H1 (cell line): ENCODE data around the gene NOX5. TPM values are rescaled to one million over a fixed set of nuclear protein-coding genes. Genes with fewer than 3 reads are reported as not detected.

Experiments used
- CTCF ChIA-PET: fragments of 300-600 bp; sonication (Branson Sonifier 250); formaldehyde crosslinking; loops from one replicate; lab custom pipeline; 2021; ENCODE audit not compliant: partially characterized antibody; lab: Charles Lee
- POLR2A ChIA-PET: fragments of 300-600 bp; sonication (Branson Sonifier 250); formaldehyde crosslinking; loops from one replicate; lab custom pipeline; 2021; ENCODE audit warnings: inconsistent platforms; ENCODE audit not compliant: partially characterized antibody; lab: Charles Lee
- DNase-seq, 2 experiments: peaks; one replicate each; pipeline versions ENCODE4 v3.0.0 to v3.0.0-alpha.2; 2010 to 2022; ENCODE audit warnings: low spot score in 2 of 2, low read depth in 1 of 2, mixed read lengths in 1 of 2
- FAIRE-seq: peaks from 2 replicates; lab custom pipeline; 2011; peaks lifted over from hg19 to GRCh38; lab: Jason Lieb, UNC
- H2AFZ ChIP-seq: 2 replicates; pipeline ENCODE4 v1.8.1; 2012; ENCODE audit warnings: low read length, inconsistent platforms
- H2AK5ac ChIP-seq: 2 replicates; pipeline ENCODE4 v1.6.1; 2013; ENCODE audit warnings: low read depth, low read length
- H2BK120ac ChIP-seq: replicated peaks from 2 replicates; pipeline ENCODE3; 2013; ENCODE audit warnings: low read depth, low read length, inconsistent platforms
- H2BK12ac ChIP-seq: 2 replicates; pipeline ENCODE4 v1.6.1; 2013; ENCODE audit warnings: low read depth, low read length
- H2BK15ac ChIP-seq: 2 replicates; pipeline ENCODE4 v1.6.1; 2013; ENCODE audit warnings: low read length
- H2BK20ac ChIP-seq: 2 replicates; pipeline ENCODE4 v1.6.1; 2013; ENCODE audit warnings: low read length
- H2BK5ac ChIP-seq: 2 replicates; pipeline ENCODE4 v1.6.1; 2013; ENCODE audit warnings: low read depth, low read length
- H3K14ac ChIP-seq: 2 replicates; pipeline ENCODE4 v1.6.1; 2013; ENCODE audit warnings: inconsistent platforms; ENCODE audit not compliant: insufficient read length
- H3K18ac ChIP-seq: 2 replicates; pipeline ENCODE4 v1.6.1; 2013; ENCODE audit warnings: low read length; ENCODE audit errors: extremely low read depth
- H3K23ac ChIP-seq: 2 replicates; pipeline ENCODE4 v1.6.1; 2013; ENCODE audit warnings: inconsistent platforms; ENCODE audit not compliant: insufficient read length
- H3K23me2 ChIP-seq: 2 replicates; pipeline ENCODE4 v1.6.1; 2013; ENCODE audit warnings: low read depth, low read length
- H3K27ac ChIP-seq: 2 replicates; pipeline ENCODE4 v1.6.1; 2011; ENCODE audit warnings: low read depth, low read length, inconsistent platforms
- H3K27me3 ChIP-seq, 4 experiments: replicated peaks in 1 of 4; 1 replicate in 1 of 4; 2 replicates in 3 of 4; pipeline versions ENCODE4 v1.6.1 to v1.8.1; 2011 to 2013; ENCODE audit warnings: low read length in 3 of 4, mild to moderate bottlenecking in 3 of 4, inconsistent platforms in 2 of 4, mixed read lengths in 2 of 4, moderate library complexity in 1 of 4; ENCODE audit not compliant: control insufficient read depth in 3 of 4, insufficient read depth in 3 of 4; ENCODE audit errors: extremely low read depth in 1 of 4
- H3K36me3 ChIP-seq, 4 experiments: 2 replicates each; pipeline versions ENCODE4 v1.6.1 to v1.8.1; 2011 to 2013; ENCODE audit warnings: mild to moderate bottlenecking in 4 of 4, low read length in 3 of 4, moderate library complexity in 2 of 4, control low read depth in 1 of 4, inconsistent platforms in 1 of 4; ENCODE audit not compliant: insufficient read depth in 4 of 4, control insufficient read depth in 2 of 4
- H3K4ac ChIP-seq: replicated peaks from 2 replicates; pipeline ENCODE3; 2013; ENCODE audit warnings: low read length, low read depth, mixed read lengths, inconsistent platforms; ENCODE audit not compliant: insufficient read length
- H3K4me1 ChIP-seq, 4 experiments: replicated peaks in 1 of 4; 1 replicate in 1 of 4; 2 replicates in 3 of 4; pipeline versions ENCODE4 v1.6.1 to v1.8.1; 2011 to 2013; ENCODE audit warnings: low read length in 3 of 4, inconsistent platforms in 2 of 4, mixed read lengths in 1 of 4; ENCODE audit not compliant: insufficient read depth in 4 of 4, control insufficient read depth in 3 of 4
- H3K4me2 ChIP-seq, 2 experiments: 2 replicates each; pipeline versions ENCODE4 v1.6.1 to v1.8.1; 2011 to 2013; ENCODE audit warnings: low read depth in 2 of 2, low read length in 2 of 2, control low read depth in 1 of 2, inconsistent platforms in 1 of 2, mild to moderate bottlenecking in 1 of 2; ENCODE audit not compliant: insufficient read depth in 1 of 2
- H3K4me3 ChIP-seq, 4 experiments: fragments of 200-600, 300-600 bp in 1 of 4; sonication (generic), shearing (Covaris generic), sonication (Bioruptor Twin) in 1 of 4; 2 replicates each; pipeline versions ENCODE4 v1.5.1 to v1.8.1; 2011 to 2016; ENCODE audit warnings: low read length in 4 of 4, low read depth in 3 of 4, control low read depth in 2 of 4, inconsistent platforms in 2 of 4, mild to moderate bottlenecking in 2 of 4, mixed read lengths in 1 of 4, moderate library complexity in 1 of 4; ENCODE audit not compliant: insufficient read depth in 2 of 4; ENCODE audit errors: extremely low read depth in 1 of 4
- H3K56ac ChIP-seq: replicated peaks from 2 replicates; pipeline ENCODE3; 2013; ENCODE audit warnings: low read depth, mild to moderate bottlenecking, mixed read lengths, low read length, inconsistent platforms; ENCODE audit not compliant: insufficient read length
- H3K79me1 ChIP-seq: 2 replicates; pipeline ENCODE4 v1.6.1; 2013; ENCODE audit warnings: low read depth, low read length, control low read depth
- H3K79me2 ChIP-seq, 2 experiments: 2 replicates each; pipeline versions ENCODE4 v1.6.1 to v1.8.1; 2012 to 2013; ENCODE audit warnings: low read length in 2 of 2, mild to moderate bottlenecking in 2 of 2, inconsistent platforms in 1 of 2; ENCODE audit not compliant: insufficient read depth in 2 of 2, control insufficient read depth in 1 of 2
- H3K9ac ChIP-seq, 4 experiments: replicated peaks in 1 of 4; 1 replicate in 1 of 4; 2 replicates in 3 of 4; pipeline versions ENCODE4 v1.6.1 to v1.8.1; 2011 to 2013; ENCODE audit warnings: low read depth in 3 of 4, low read length in 3 of 4, control low read depth in 2 of 4, mild to moderate bottlenecking in 2 of 4, moderate library complexity in 2 of 4, inconsistent platforms in 1 of 4; ENCODE audit errors: extremely low read depth in 1 of 4
- H3K9me3 ChIP-seq, 2 experiments: 2 replicates each; pipeline versions ENCODE4 v1.6.1 to v1.8.1; 2012 to 2013; ENCODE audit warnings: mild to moderate bottlenecking in 2 of 2, moderate library complexity in 2 of 2, control low read depth in 1 of 2, inconsistent platforms in 1 of 2, low read depth in 1 of 2, low read length in 1 of 2, mixed read lengths in 1 of 2; ENCODE audit not compliant: insufficient read depth in 2 of 2
- H4K20me1 ChIP-seq, 2 experiments: replicated peaks in 1 of 2; 2 replicates each; pipeline versions ENCODE3 to v1.8.1; 2011 to 2013; ENCODE audit warnings: inconsistent platforms in 2 of 2, low read length in 2 of 2, mild to moderate bottlenecking in 1 of 2; ENCODE audit not compliant: insufficient read depth in 2 of 2, control insufficient read depth in 1 of 2
- H4K5ac ChIP-seq: 2 replicates; pipeline ENCODE4 v1.6.1; 2013; ENCODE audit warnings: low read length, low read depth, mixed read lengths, inconsistent platforms; ENCODE audit not compliant: insufficient read length
- H4K8ac ChIP-seq: 2 replicates; pipeline ENCODE4 v1.8.0; 2013; ENCODE audit warnings: mild to moderate bottlenecking, moderate library complexity, low read length, inconsistent platforms; ENCODE audit not compliant: insufficient read depth; ENCODE audit errors: extremely low read depth
- H4K91ac ChIP-seq: replicated peaks from 2 replicates; pipeline ENCODE3; 2013; ENCODE audit warnings: low read length, mixed read lengths, inconsistent platforms; ENCODE audit not compliant: insufficient read length
- CTBP2 ChIP-seq: IDR thresholded peaks from 2 replicates; pipeline ENCODE4 v1.7.0; 2011; ENCODE audit warnings: borderline replicate concordance, mild to moderate bottlenecking, moderate library complexity, mixed read lengths, low read length; ENCODE audit not compliant: insufficient read depth, insufficient read length
- GTF2F1 ChIP-seq: IDR thresholded peaks from 2 replicates; pipeline ENCODE4 v1.6.1; 2012; ENCODE audit warnings: low read depth, low read length, improper control_type of control experiment, borderline replicate concordance
- PHF8 ChIP-seq: fragments of 200-600 bp; sonication (generic); conservative IDR thresholded peaks from 2 replicates; pipeline ENCODE4 v1.7.1; 2012; ENCODE audit warnings: low read depth, mild to moderate bottlenecking, inconsistent platforms, low read length, moderate library complexity
- POU5F1 ChIP-seq: IDR thresholded peaks from 2 replicates; pipeline ENCODE4 v1.6.1; 2011; ENCODE audit warnings: low read depth, mild to moderate bottlenecking, low read length, moderate library complexity
- RXRA ChIP-seq: IDR thresholded peaks from 2 replicates; pipeline ENCODE4 v1.6.1; 2011; ENCODE audit warnings: low read depth, mild to moderate bottlenecking, low read length, moderate library complexity; ENCODE audit not compliant: insufficient read depth
- WGBS, 2 experiments: shearing (Covaris generic) in 1 of 2; methylation state at CpG; one replicate each; pipeline versions ENCODE4 v1.1.6 to v1.1.7; 2013 to 2015; ENCODE audit warnings: low lambda C conversion rate in 2 of 2, mixed read lengths in 2 of 2, inconsistent platforms in 1 of 2, low coverage in 1 of 2, missing lambda C conversion rate in 1 of 2; ENCODE audit not compliant: insufficient replicate concordance in 2 of 2, insufficient coverage in 1 of 2, insufficient read length in 1 of 2; ENCODE audit errors: extremely low coverage in 1 of 2, missing lambda C conversion rate in 1 of 2; 5-methylcytosine and 5-hydroxymethylcytosine counted together
- polyA plus RNA-seq, 7 experiments: library from polyadenylated mRNA; depleted of rRNA in 3 of 7; stranded (reverse) in 5 of 7; unstranded in 2 of 7; fragments of >200 nt in 5 of 7; fragments of 200-250 nt in 2 of 7; gene quantifications; 1 replicate in 5 of 7; 2 replicates in 1 of 7; 4 replicates in 1 of 7; pipeline versions ENCODE4 v1.2.1 to v1.2.3, GENCODE V29; 2011 to 2013; ENCODE audit warnings: missing spikeins in 2 of 7, mixed read lengths in 2 of 7
- total RNA-seq: library from RNA; stranded (reverse); fragmentation: NEBNext Ultra II Directional; extraction: Animal tissue kit (Norgen Biotek cat#: 25700); gene quantifications from 2 replicates; pipeline ENCODE4 v1.2.1, GENCODE V29; 2021

NOX5 gene
- total and polyA plus RNA-seq, 2 of the 8 experiments (the other 6 are each of a cell fraction or from before 2014, with no cell fraction given), result under 0.01 TPM; not detected in 1

DNA sequence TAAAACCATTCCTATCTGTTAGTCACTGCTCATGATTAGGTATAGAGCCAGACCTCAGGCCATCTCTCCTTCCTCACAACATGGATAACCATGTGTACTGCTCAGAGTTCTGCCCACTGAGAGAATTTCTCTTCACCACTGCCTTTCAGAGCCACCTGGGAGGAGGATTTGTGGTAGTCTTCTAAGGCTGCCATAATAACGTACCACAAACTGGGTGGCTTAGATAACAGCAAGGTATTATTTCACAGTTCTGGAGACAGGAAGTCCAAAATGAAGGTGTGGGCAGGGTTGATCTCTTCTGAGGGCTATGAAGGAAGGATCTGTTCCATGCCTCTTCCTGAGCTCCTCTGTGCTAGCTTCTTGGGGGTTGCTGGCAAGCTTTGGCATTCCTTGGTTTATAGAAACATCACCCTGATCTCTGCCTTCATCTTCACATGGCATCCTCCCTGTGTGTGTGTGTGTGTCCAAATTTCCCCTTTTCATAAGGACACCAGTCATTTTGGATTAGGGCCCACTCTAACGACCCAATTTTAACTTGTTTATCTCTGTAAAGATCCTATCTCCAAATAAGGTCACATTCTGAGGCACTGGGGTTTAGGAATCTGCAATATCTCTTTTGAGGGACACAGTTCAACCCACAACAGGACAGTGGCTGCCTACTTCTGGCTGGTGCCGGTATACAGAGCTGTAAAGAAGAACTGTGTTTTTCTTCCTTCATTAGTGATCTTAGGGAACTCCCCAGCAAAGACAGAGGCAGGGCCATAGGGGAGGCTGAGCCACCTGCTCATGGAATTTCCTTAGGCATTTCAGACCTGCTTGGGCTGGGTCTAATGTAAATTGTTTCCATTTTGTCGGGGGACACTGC, 42.1 kb upstream of the NOX5 start:
- Histone ChIP-seq H4K20me1 (no peaks in the 10 kb centered on the region), H2BK15ac (no peak overlapping the region), H2BK120ac (no peak overlapping the region), H3K27ac (no peak overlapping the region), H3K23ac (no peak overlapping the region), H3K56ac (no peak overlapping the region), H3K23me2 (no peaks in the 10 kb centered on the region), H4K91ac (no peak overlapping the region), H2AK5ac (no peak overlapping the region), H3K4me3 (no peak overlapping the region), H4K5ac (no peak overlapping the region), H3K79me2 (no peaks in the 10 kb centered on the region), H3K4ac (no peak overlapping the region), H3K18ac (no peak overlapping the region), H3K36me3 (no peaks in the 10 kb centered on the region), H4K8ac (no peak overlapping the region), H3K14ac (no peak overlapping the region), H3K27me3 (no peaks in the 10 kb centered on the region), H2BK12ac (no peak overlapping the region), H3K4me1 (no peaks in the 10 kb centered on the region), H3K9me3 (peaks cover 10 to 21% of the 10 kb centered on the region in 2 experiments), H2BK5ac (no peak overlapping the region), H3K79me1 (no peaks in the 10 kb centered on the region), H3K9ac (no peak overlapping the region; a peak in 1 of 7 replicates), H3K4me2 (no peak overlapping the region), H2AFZ (no peak overlapping the region), H2BK20ac (0 out of 2 replicates have a peak overlapping the region, but pooled peaks have one; percentile 48)
- no peak for DNase-seq
- CTCF ChIA-PET, result no interaction called here
- TF ChIP-seq CTBP2, result no peak
- no peak for TF ChIP-seq RXRA
- TF ChIP-seq PHF8, result no peak
- TF ChIP-seq GTF2F1, result no peak
- TF ChIP-seq POU5F1, result no peak
- POLR2A ChIA-PET, result no interaction called here
- WGBS, 2 experiments, result 92% methylated on average over 4 of the region's 4 CpGs; no CpG with 5 or more reads in 1 of the 2 experiments
- no peak for FAIRE-seq
